Epithelial cell of esophagus (primary cell): ENCODE results near the gene IGSF23.
"Not testable (repeated sequence)": the region's sequence is repeated elsewhere in the genome, so short reads cannot be mapped to it uniquely, and the experiment has no call there.

Experiments used
- DNase-seq: peaks from one replicate; pipeline ENCODE4 v3.0.0; 2010; ENCODE audit warnings: low read depth
- H3K4me3 ChIP-seq: 2 replicates; pipeline ENCODE4 v1.5.1; 2011; ENCODE audit warnings: mild to moderate bottlenecking, low read length, control low read depth
- CTCF ChIP-seq: IDR thresholded peaks from 2 replicates; pipeline ENCODE4 v1.5.1; 2011; ENCODE audit warnings: low read depth, mild to moderate bottlenecking, low read length, control low read depth, inconsistent platforms; ENCODE audit not compliant: insufficient read depth; ENCODE audit errors: missing control alignments

Gene IGSF23

GRCh38 chr19:44621367-44621766 lies 8.0 kb downstream of the IGSF23 start:
- DNase-seq = no peak
- no peak for TF ChIP-seq CTCF
- H3K4me3 ChIP-seq = no peak overlapping the region

- no peak overlapping the region for H3K4me3 ChIP-seq
- no peak for TF ChIP-seq CTCF
- no peak for DNase-seq
Measured at GRCh38 chr19:44623080-44623479, 9.7 kb downstream of the IGSF23 start.

GRCh38 chr19:44623626-44624025 lies 10.3 kb downstream of the IGSF23 start:
- no peak overlapping the region for H3K4me3 ChIP-seq
- DNase-seq = no peak
- TF ChIP-seq CTCF = no peak

GRCh38 chr19:44624840-44625354 lies 11.5 kb downstream of the IGSF23 start:
- no peak overlapping the region for H3K4me3 ChIP-seq
- no peak for TF ChIP-seq CTCF
- DNase-seq = no peak

GRCh38 chr19:44625637-44626036 lies 12.3 kb downstream of the IGSF23 start:
- DNase-seq, H3K4me3 ChIP-seq: not testable (repeated sequence)

- peak; percentile 94 for DNase-seq
- no peak for TF ChIP-seq CTCF
- H3K4me3 ChIP-seq = no peak overlapping the region
Measured at GRCh38 chr19:44626048-44626624, 12.8 kb downstream of the IGSF23 start.

GRCh38 chr19:44627631-44628030 lies 14.3 kb downstream of the IGSF23 start:
- no peak overlapping the region for H3K4me3 ChIP-seq
- DNase-seq = no peak
- no peak for TF ChIP-seq CTCF
